Bone marrow (tissue), 2 donors: Measurements from ENCODE around the gene TMEM132C.

Source experiments
- DNase-seq, 2 donors: peaks; one replicate each; lab custom pipeline; 2025; lab: John Stamatoyannopoulos, UW

Gene TMEM132C

GRCh38 chr12:128707488-128707887, 440.5 kb downstream of the TMEM132C start:
- DNase-seq, result no peak

GRCh38 chr12:128708789-128709188, 441.8 kb downstream of the TMEM132C start:
- DNase-seq, result no peak

- no peak for DNase-seq
Observed at GRCh38 chr12:128709660-128710059, 442.7 kb downstream of the TMEM132C start.

GRCh38 chr12:128711486-128711885, 444.5 kb downstream of the TMEM132C start:
- no peak for DNase-seq

GRCh38 chr12:128712622-128713021, 445.7 kb downstream of the TMEM132C start:
- no peak for DNase-seq

- no peak for DNase-seq
Observed at GRCh38 chr12:128715485-128715884, 448.5 kb downstream of the TMEM132C start.

GRCh38 chr12:128724468-128725046, 457.6 kb downstream of the TMEM132C start:
- DNase-seq, result no peak

- no peak for DNase-seq
Observed at GRCh38 chr12:128726886-128727285, 459.9 kb downstream of the TMEM132C start.

GRCh38 chr12:128727461-128727860, 460.5 kb downstream of the TMEM132C start:
- no peak for DNase-seq

GRCh38 chr12:128727999-128728398, 461.0 kb downstream of the TMEM132C start:
- no peak for DNase-seq

- DNase-seq, result no peak
Observed at GRCh38 chr12:128729628-128730121, 462.7 kb downstream of the TMEM132C start.

GRCh38 chr12:128734371-128734770, 467.4 kb downstream of the TMEM132C start:
- no peak for DNase-seq

GRCh38 chr12:128737292-128737966, 470.5 kb downstream of the TMEM132C start:
- DNase-seq, result no peak

GRCh38 chr12:128743916-128744315, 476.9 kb downstream of the TMEM132C start:
- no peak for DNase-seq

GRCh38 chr12:128745772-128746689, 479.1 kb downstream of the TMEM132C start:
- no peak for DNase-seq

GRCh38 chr12:128747441-128747840, 480.5 kb downstream of the TMEM132C start:
- no peak for DNase-seq

- no peak for DNase-seq
Observed at GRCh38 chr12:128752386-128752785, 485.4 kb downstream of the TMEM132C start.

GRCh38 chr12:128753438-128753837, 486.5 kb downstream of the TMEM132C start:
- DNase-seq, result no peak

GRCh38 chr12:128754275-128754674, 487.3 kb downstream of the TMEM132C start:
- DNase-seq, result no peak

- DNase-seq, result no peak
Observed at GRCh38 chr12:128755566-128755965, 488.6 kb downstream of the TMEM132C start.
